HepG2 (cell line): ENCODE data around the gene SMO. TPM values are rescaled to one million over a fixed set of nuclear protein-coding genes. Genes with fewer than 3 reads are reported as not detected.

ENCODE experiments used
- ATAC-seq: fragments of 200-7000 bp; cut with Tn5 transposase; 3 replicates; pipeline ENCODE4 v1.9.1; 2020; ENCODE audit warnings: mild to moderate bottlenecking, moderate library complexity
- BruUV-seq: library from RNA; stranded (reverse); fragments of 400-500 nt; replicated peaks from 2 replicates; lab custom pipeline; 2021; lab: Mats Ljungman, UMichigan
- CTCF ChIA-PET: fragments of 300-600 bp; formaldehyde crosslinking; extraction: SDS; loops from one replicate; lab custom pipeline; 2021; ENCODE audit warnings: low total read pairs, inconsistent platforms, low intra/inter-chr PET ratio; lab: Yijun Ruan, JAX
- POLR2A ChIA-PET: fragments of 350-600 bp; sonication (Branson Sonifier 250); formaldehyde crosslinking; loops from one replicate; lab custom pipeline; 2020; ENCODE audit warnings: antibody characterized with exemption, inconsistent platforms; lab: Yijun Ruan, JAX
- DNase-seq: peaks from one replicate; pipeline ENCODE4 v3.0.0-alpha.2; 2015; ENCODE audit warnings: low spot score
- FAIRE-seq: peaks from 3 replicates; lab custom pipeline; 2011; peaks lifted over from hg19 to GRCh38; lab: Jason Lieb, UNC
- H2AFZ ChIP-seq: one replicate; pipeline ENCODE4 v1.6.1; 2011; ENCODE audit warnings: low read length, inconsistent platforms
- H3K27ac ChIP-seq: fragments of 300-600 bp; 3 replicates; pipeline ENCODE4 v1.8.0; 2011; ENCODE audit warnings: mixed run types, mild to moderate bottlenecking, mixed read lengths, low read length, inconsistent platforms; ENCODE audit not compliant: insufficient read depth; ENCODE audit errors: extremely low read length
- H3K27me3 ChIP-seq, 2 experiments: fragments of 200-600 bp in 1 of 2; 2 replicates in 1 of 2; 3 replicates in 1 of 2; pipeline versions ENCODE4 v1.6.0 to v1.8.0; 2011; ENCODE audit warnings: low read length in 2 of 2, mild to moderate bottlenecking in 2 of 2, moderate library complexity in 2 of 2, inconsistent platforms in 1 of 2; ENCODE audit not compliant: insufficient read depth in 2 of 2, control insufficient read depth in 1 of 2
- H3K36me3 ChIP-seq, 2 experiments: fragments of 200-600 bp in 1 of 2; replicated peaks in 1 of 2; 2 replicates in 1 of 2; 3 replicates in 1 of 2; pipeline versions ENCODE4 v1.5.1 to v1.8.0; 2011; ENCODE audit warnings: low read length in 2 of 2, inconsistent platforms in 1 of 2; ENCODE audit not compliant: insufficient read depth in 2 of 2, control insufficient read depth in 1 of 2
- H3K4me1 ChIP-seq: 2 replicates; pipeline ENCODE4 v1.5.1; 2012; ENCODE audit warnings: low read length, inconsistent platforms; ENCODE audit not compliant: insufficient read depth
- H3K4me2 ChIP-seq: 2 replicates; pipeline ENCODE4 v1.6.0; 2011; ENCODE audit warnings: low read depth, low read length, inconsistent platforms
- H3K4me3 ChIP-seq, 3 experiments: fragments of 200-600 bp in 1 of 3; sonication (generic), shearing (Covaris generic) in 1 of 3; replicated peaks in 1 of 3; 2 replicates each; pipeline ENCODE4 v1.5.1; 2011 to 2016; ENCODE audit warnings: low read length in 3 of 3, inconsistent platforms in 2 of 3, low read depth in 2 of 3, mild to moderate bottlenecking in 2 of 3, control low read depth in 1 of 3, mixed read lengths in 1 of 3; ENCODE audit not compliant: insufficient read depth in 1 of 3
- H3K79me2 ChIP-seq: one replicate; pipeline ENCODE4 v1.6.1; 2011; ENCODE audit warnings: low read length, inconsistent platforms; ENCODE audit not compliant: insufficient read depth
- H3K9ac ChIP-seq: 2 replicates; pipeline ENCODE4 v1.6.0; 2011; ENCODE audit warnings: mild to moderate bottlenecking, low read depth, low read length, inconsistent platforms; ENCODE audit not compliant: insufficient read depth
- H3K9me3 ChIP-seq: 2 replicates; pipeline ENCODE4 v1.5.1; 2012; ENCODE audit warnings: mild to moderate bottlenecking, low read length
- H4K20me1 ChIP-seq: 2 replicates; pipeline ENCODE4 v1.6.0; 2011; ENCODE audit warnings: inconsistent platforms, mild to moderate bottlenecking, low read length, moderate library complexity; ENCODE audit not compliant: insufficient read depth
- ARID4A ChIP-seq: sonication (generic); formaldehyde crosslinking; IDR thresholded peaks from 2 replicates; pipeline ENCODE4 v1.5.0; 2020; ENCODE audit warnings: mild to moderate bottlenecking, missing genetic modification reagents, borderline replicate concordance
- HNRNPK ChIP-seq: fragments of 200-400 bp; formaldehyde crosslinking; IDR thresholded peaks from 2 replicates; pipeline ENCODE4 v1.6.1; 2018; ENCODE audit warnings: low read length, low read depth, moderate library complexity, mild to moderate bottlenecking; ENCODE audit not compliant: poor library complexity, severe bottlenecking
- KIAA2018 ChIP-seq: sonication (generic); formaldehyde crosslinking; IDR thresholded peaks from 2 replicates; pipeline ENCODE4 v1.5.0; 2020; ENCODE audit warnings: mild to moderate bottlenecking, missing genetic modification reagents, borderline replicate concordance
- NFYC ChIP-seq: IDR thresholded peaks from 2 replicates; pipeline ENCODE4 v1.6.1; 2016; ENCODE audit warnings: missing genetic modification reagents, missing compliant biosample characterization
- NR2C2 ChIP-seq: sonication (generic); formaldehyde crosslinking; IDR thresholded peaks from 2 replicates; pipeline ENCODE4 v1.4.0; 2020; ENCODE audit warnings: missing genetic modification reagents, mild to moderate bottlenecking, moderate library complexity, borderline replicate concordance
- PHB2 ChIP-seq: fragments of 450-650 bp; IDR thresholded peaks from 2 replicates; pipeline ENCODE4 v1.6.1; 2018; ENCODE audit not compliant: partially characterized antibody
- SYNCRIP ChIP-seq: fragments of 200-400 bp; formaldehyde crosslinking; IDR thresholded peaks from 2 replicates; pipeline ENCODE4 v1.6.1; 2018; ENCODE audit warnings: mild to moderate bottlenecking, low read depth, low read length; ENCODE audit not compliant: insufficient read depth
- ZNF770 ChIP-seq: sonication (generic); formaldehyde crosslinking; IDR thresholded peaks from 2 replicates; pipeline ENCODE4 v1.5.0; 2020; ENCODE audit warnings: mild to moderate bottlenecking, missing genetic modification reagents
- WGBS: methylation state at CpG from one replicate; pipeline ENCODE4 v1.1.6; 2017; ENCODE audit warnings: low lambda C conversion rate; 5-methylcytosine and 5-hydroxymethylcytosine counted together
- in situ Hi-C: cut with HindIII; loops from 2 replicates; pipeline ENCODE4 v1.10.0; 2017; ENCODE audit warnings: low pct_unique_long_range_greater_than_20kb; ENCODE audit not compliant: extremely low pct_ligation_motif_present
- intact Hi-C: fragments of 100-400 bp; cut with micrococcal nuclease; formaldehyde crosslinking; loops from one replicate; pipeline ENCODE4 v1.10.0; 2022; ENCODE audit not compliant: unreplicated experiment
- polyA plus RNA-seq, 8 experiments: library from polyadenylated mRNA; depleted of rRNA in 3 of 8; stranded (reverse) in 7 of 8; unstranded in 1 of 8; fragments of >200 nt; fragmentation: Illumina TruSeq in 4 of 8; extraction: Trizol in 4 of 8; gene quantifications; 2 replicates each; pipeline versions ENCODE4 v1.2.1 to v1.2.3, GENCODE V29; 2011 to 2016; ENCODE audit warnings: low read depth in 4 of 8, missing spikeins in 1 of 8, mixed read lengths in 1 of 8; ENCODE audit not compliant: insufficient read depth in 1 of 8
- total RNA-seq, 5 experiments: library from RNA; depleted of rRNA; stranded (reverse); fragments of >200 nt; fragmentation: Illumina TruSeq; extraction: Trizol; gene quantifications; 2 replicates each; pipeline ENCODE4 v1.2.3, GENCODE V29; 2016; ENCODE audit warnings: low read depth in 1 of 5

The SMO gene
- total and polyA plus RNA-seq, 2 of the 13 experiments (the other 11 are each of a cell fraction or from before 2014, with no cell fraction given), result 23.8 to 32.3 TPM

- Histone ChIP-seq H3K36me3 (no peaks in the 10 kb centered on the region), H3K27ac (no peak overlapping the region), H2AFZ (no peak overlapping the region), H3K4me2 (peak overlapping the region; percentile 64), H3K27me3 (no peaks in the 10 kb centered on the region), H3K9me3 (no peaks in the 10 kb centered on the region), H4K20me1 (no peaks in the 10 kb centered on the region), H3K4me1 (peaks cover 34% of the 10 kb centered on the region), H3K79me2 (no peaks in the 10 kb centered on the region), H3K9ac (no peak overlapping the region), H3K4me3 (peak overlapping the region in 1 of 3 experiments; percentile 35; a peak in 1 of 6 replicates)
- in situ Hi-C loops (loop anchor here (5.0 kb wide), 1 partner anchor 79 kb away; no protein-coding TSS in a partner anchor), intact Hi-C loops (loop anchor here (1.0 kb wide), 4 partner anchors 53 to 254 kb away; no protein-coding TSS in a partner anchor)
- ATAC-seq (peak; percentile 82), DNase-seq (peak; percentile 81), FAIRE-seq (peak; percentile 94)
- POLR2A ChIA-PET, result interaction anchor here (0.6 kb wide), 1 partner anchor 215 kb away, joined by 3 read pairs; the partner anchor contains the start of gene STRIP2
- CTCF ChIA-PET, result interaction anchor here (1.5 to 2.8 kb wide), 4 partner anchors 53 to 254 kb away, joined by 4 to 30 read pairs (median 18); no protein-coding TSS in a partner anchor
- 16% methylated on average over 9 of the region's 9 CpGs for WGBS
- no TSS peak for BruUV-seq
- no peak for TF ChIP-seq NFYC (CRISPR knock-in tag)
- peak; percentile 86 for TF ChIP-seq ZNF770
- TF ChIP-seq ARID4A, result peak; percentile 51; the same call in 1 of the 2 replicates
- no peak for TF ChIP-seq HNRNPK
- TF ChIP-seq SYNCRIP, result no peak
- TF ChIP-seq NR2C2 (CRISPR knock-in tag), result no peak
- TF ChIP-seq PHB2, result no peak
- TF ChIP-seq KIAA2018, result no peak
Measured at GRCh38 chr7:129218514-129219062, 30.2 kb downstream of the SMO start.
